Loucy (cell line): ENCODE measurements around the gene CD58.
"Not testable (repeated sequence)": the region's sequence is repeated elsewhere in the genome, so short reads cannot be mapped to it uniquely, and the experiment has no call there.

Experiments used
- H2AFZ ChIP-seq: fragments of 200-600 bp; sonication (generic); 2 replicates; pipeline ENCODE4 v1.6.0; 2016; ENCODE audit warnings: antibody characterized with exemption, mild to moderate bottlenecking, low read length, moderate library complexity
- H3F3A ChIP-seq: fragments of 200-600 bp; 2 replicates; pipeline ENCODE4 v1.6.0; 2016; ENCODE audit warnings: antibody characterized with exemption, low read depth, mild to moderate bottlenecking
- H3K27me3 ChIP-seq: fragments of 200-600 bp; sonication (generic); 2 replicates; pipeline ENCODE4 v1.6.1; 2014; ENCODE audit warnings: low read length, mild to moderate bottlenecking; ENCODE audit not compliant: insufficient read depth, poor library complexity, severe bottlenecking
- H3K36me3 ChIP-seq: fragments of 200-600 bp; sonication (generic); 2 replicates; pipeline ENCODE4 v1.6.1; 2016; ENCODE audit warnings: low read length; ENCODE audit not compliant: insufficient read depth
- H3K4me1 ChIP-seq: fragments of 200-600 bp; sonication (generic); 2 replicates; pipeline ENCODE4 v1.5.1; 2014; ENCODE audit warnings: low read length, mild to moderate bottlenecking; ENCODE audit not compliant: insufficient read depth, poor library complexity, severe bottlenecking
- H3K4me2 ChIP-seq: fragments of 200-600 bp; sonication (generic); 2 replicates; pipeline ENCODE4 v1.6.0; 2014; ENCODE audit warnings: antibody characterized with exemption, low read length, low read depth, mild to moderate bottlenecking; ENCODE audit not compliant: poor library complexity, severe bottlenecking
- H3K4me3 ChIP-seq: fragments of 200-600 bp; sonication (generic); 2 replicates; pipeline ENCODE4 v1.5.1; 2014; ENCODE audit warnings: low read length, mild to moderate bottlenecking, mixed read lengths; ENCODE audit not compliant: poor library complexity, severe bottlenecking
- H3K79me2 ChIP-seq: fragments of 200-600 bp; sonication (generic); 2 replicates; pipeline ENCODE4 v1.6.1; 2014; ENCODE audit warnings: low read length; ENCODE audit not compliant: insufficient read depth
- H3K9ac ChIP-seq: fragments of 200-600 bp; sonication (generic); 2 replicates; pipeline ENCODE4 v1.6.0; 2014; ENCODE audit warnings: mild to moderate bottlenecking, low read depth, low read length, moderate library complexity; ENCODE audit not compliant: poor library complexity, severe bottlenecking
- H3K9me2 ChIP-seq: fragments of 200-600 bp; sonication (generic); replicated peaks from 2 replicates; pipeline ENCODE4 v1.6.1; 2016; ENCODE audit warnings: low read depth, low read length, mixed read lengths
- H3K9me3 ChIP-seq: fragments of 200-600 bp; sonication (generic); 2 replicates; pipeline ENCODE4 v1.6.1; 2014; ENCODE audit warnings: mild to moderate bottlenecking, antibody characterized with exemption, low read length, low read depth; ENCODE audit not compliant: insufficient read depth
- H4K20me1 ChIP-seq: fragments of 200-600 bp; sonication (generic); 2 replicates; pipeline ENCODE4 v1.6.0; 2014; ENCODE audit warnings: antibody characterized with exemption, low read length, mild to moderate bottlenecking; ENCODE audit not compliant: insufficient read depth, poor library complexity, severe bottlenecking
- CTCF ChIP-seq: fragments of 200-600 bp; sonication (generic); conservative IDR thresholded peaks from 2 replicates; pipeline ENCODE4 v1.5.1; 2014; ENCODE audit warnings: mild to moderate bottlenecking, antibody characterized with exemption, low read length

CD58 gene

GRCh38 chr1:116599369-116599768 is 28.5 kb upstream of the CD58 start:
- not testable (repeated sequence) for H3K4me1 ChIP-seq, H3F3A ChIP-seq, H3K9ac ChIP-seq, H3K79me2 ChIP-seq, H3K27me3 ChIP-seq, H3K4me2 ChIP-seq, H3K9me2 ChIP-seq, H2AFZ ChIP-seq, H3K9me3 ChIP-seq, H3K36me3 ChIP-seq, H3K4me3 ChIP-seq, H4K20me1 ChIP-seq

GRCh38 chr1:116598420-116599036 is 27.7 kb upstream of the CD58 start:
- H3K27me3 ChIP-seq: not testable (repeated sequence)

GRCh38 chr1:116597388-116597787 is 26.6 kb upstream of the CD58 start:
- not testable (repeated sequence) for H3F3A ChIP-seq, H3K27me3 ChIP-seq, H3K9ac ChIP-seq, H3K9me3 ChIP-seq, H3K4me2 ChIP-seq, H4K20me1 ChIP-seq, H3K9me2 ChIP-seq, H2AFZ ChIP-seq, H3K36me3 ChIP-seq, H3K4me1 ChIP-seq, H3K4me3 ChIP-seq, H3K79me2 ChIP-seq

More at GRCh38 chr1:116598420-116599036, 27.7 kb upstream of the CD58 start:
- H3K4me1 ChIP-seq, H4K20me1 ChIP-seq, H3K4me3 ChIP-seq, H2AFZ ChIP-seq, H3F3A ChIP-seq, H3K9me3 ChIP-seq, H3K36me3 ChIP-seq, H3K9ac ChIP-seq, H3K9me2 ChIP-seq, H3K79me2 ChIP-seq, H3K4me2 ChIP-seq: not testable (repeated sequence)

- H3K36me3 ChIP-seq, H3K4me3 ChIP-seq: not testable (repeated sequence)
Observed at GRCh38 chr1:116596742-116597307, 26.0 kb upstream of the CD58 start.

GRCh38 chr1:116595946-116596741 is 25.3 kb upstream of the CD58 start:
- not testable (repeated sequence) for H3K9ac ChIP-seq, H3K36me3 ChIP-seq, H3K4me1 ChIP-seq, H3K79me2 ChIP-seq, H4K20me1 ChIP-seq, H3K9me3 ChIP-seq, H3K9me2 ChIP-seq, H3K27me3 ChIP-seq, H3F3A ChIP-seq
- Histone ChIP-seq H3K4me2 (peak overlapping the region; percentile 28), H3K4me3 (peak overlapping the region; percentile 37), H2AFZ (peak overlapping the region; percentile 35; the same call in 1 of the 2 replicates)
- TF ChIP-seq CTCF: peak; percentile 47

More at GRCh38 chr1:116596742-116597307, 26.0 kb upstream of the CD58 start:
- H3K27me3 ChIP-seq, H3F3A ChIP-seq, H4K20me1 ChIP-seq, H3K4me1 ChIP-seq, H3K9me3 ChIP-seq, H3K9ac ChIP-seq, H3K9me2 ChIP-seq, H2AFZ ChIP-seq, H3K4me2 ChIP-seq, H3K79me2 ChIP-seq: not testable (repeated sequence)
